T-helper 9 cell (primary cell): ENCODE measurements around the gene OR2T4.

Experiments used
- DNase-seq: peaks from one replicate; pipeline ENCODE4 v3.0.0-alpha.2; 2020
- total RNA-seq, 2 donors: gene quantifications; one replicate each; lab custom pipeline; 2026; lab: John Stamatoyannopoulos, UW

OR2T4 gene, protein sequence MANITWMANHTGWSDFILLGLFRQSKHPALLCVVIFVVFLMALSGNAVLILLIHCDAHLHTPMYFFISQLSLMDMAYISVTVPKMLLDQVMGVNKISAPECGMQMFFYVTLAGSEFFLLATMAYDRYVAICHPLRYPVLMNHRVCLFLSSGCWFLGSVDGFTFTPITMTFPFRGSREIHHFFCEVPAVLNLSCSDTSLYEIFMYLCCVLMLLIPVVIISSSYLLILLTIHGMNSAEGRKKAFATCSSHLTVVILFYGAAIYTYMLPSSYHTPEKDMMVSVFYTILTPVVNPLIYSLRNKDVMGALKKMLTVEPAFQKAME
- total RNA-seq, result 0 reads per million in 2 donors

- DNase-seq, result no peak
Observed at GRCh38 chr1:248361121-248361715, at the start of gene OR2T4. OR2T4 (plus strand) TSS chr1:248361665; CDS start chr1:248361665, 0 bp downstream.

GRCh38 chr1:248316796-248317195 lies 44.7 kb upstream of the OR2T4 start:
- DNase-seq, result no peak

DNA sequence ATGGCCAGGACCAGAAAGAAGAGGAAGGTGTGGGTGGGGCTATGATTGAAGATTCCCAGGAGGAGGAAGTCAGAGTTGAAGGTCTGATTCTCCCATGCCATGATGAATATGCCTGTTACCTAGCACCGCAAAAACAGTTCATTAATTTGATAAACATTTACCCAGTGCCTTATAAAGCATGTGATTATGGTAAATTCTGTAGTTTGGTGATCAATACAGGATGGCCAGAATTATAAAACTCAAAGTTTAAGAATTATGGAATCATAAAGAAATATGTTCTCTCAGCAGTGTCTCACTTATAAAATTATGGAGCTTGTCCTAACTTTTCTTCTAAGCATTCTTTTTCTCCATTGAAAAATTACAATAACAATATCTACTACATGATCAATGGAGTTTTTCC lies 37.0 kb upstream of the OR2T4 start, which contains the start of gene OR2M7:
Gene OR2M7, minus strand, starts transcription at position 101 of the 400 bp plus-strand sequence. Its CDS starts 0 bp downstream, at position 101.
- DNase-seq, result no peak

- DNase-seq, result no peak
Observed at GRCh38 chr1:248343451-248343850, 18.0 kb upstream of the OR2T4 start.

DNA sequence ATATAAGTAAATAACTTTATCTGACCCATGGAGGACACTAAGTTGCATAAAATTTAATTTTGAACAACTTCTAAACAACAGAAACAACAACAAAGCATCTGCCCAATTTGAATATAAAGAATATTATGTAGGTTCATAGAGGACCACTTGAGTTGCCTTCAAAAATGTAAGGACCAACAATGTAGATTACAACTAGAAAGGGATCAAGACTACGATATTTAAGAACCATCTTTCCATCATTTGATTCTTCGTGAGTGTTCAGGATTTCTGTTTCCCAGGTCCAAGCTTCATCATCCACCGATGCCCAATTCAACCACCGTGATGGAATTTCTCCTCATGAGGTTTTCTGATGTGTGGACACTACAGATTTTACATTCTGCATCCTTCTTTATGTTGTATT lies 13.0 kb upstream of the OR2T4 start, which contains the start of gene OR14C36:
Gene OR14C36, plus strand, starts transcription at position 301 of the 400 bp plus-strand sequence. Its CDS starts 0 bp downstream, at position 301.
- no peak for DNase-seq

GRCh38 chr1:248359415-248359814 lies 2.0 kb upstream of the OR2T4 start:
- DNase-seq, result no peak

- DNase-seq, result no peak
Observed at GRCh38 chr1:248366609-248367008, 5.1 kb downstream of the OR2T4 start.

GRCh38 chr1:248372394-248372793 lies 10.9 kb downstream of the OR2T4 start:
- no peak for DNase-seq

GRCh38 chr1:248373761-248374160 lies 12.3 kb downstream of the OR2T4 start:
- DNase-seq, result no peak

GRCh38 chr1:248375446-248375845 lies 14.0 kb downstream of the OR2T4 start, which contains the start of gene OR2T6:
OR2T6 (plus strand) TSS chr1:248375746; CDS start chr1:248387609, 11,863 bp downstream.
- no peak for DNase-seq

DNA sequence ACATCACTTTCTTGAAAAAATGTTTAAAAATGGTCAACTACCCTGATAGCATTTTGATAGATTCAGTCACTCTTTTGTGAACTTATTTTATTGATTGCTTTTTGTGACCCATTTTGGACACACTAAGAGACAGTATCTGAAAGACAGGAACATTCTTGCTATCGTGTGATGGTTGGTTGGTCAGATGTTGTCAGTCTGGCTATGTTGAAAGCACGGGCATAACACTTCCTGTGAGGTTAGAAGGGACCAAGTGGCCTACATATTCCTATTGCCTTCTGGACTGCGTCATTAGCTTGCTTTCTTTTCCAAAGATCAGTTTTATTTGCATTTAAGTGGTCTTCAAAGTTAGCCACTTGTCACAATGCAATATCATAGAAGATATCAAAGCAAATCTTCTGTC lies 15.5 kb downstream of the OR2T4 start:
- DNase-seq, result no peak

- DNase-seq, result no peak
Observed at GRCh38 chr1:248380854-248381253, 19.4 kb downstream of the OR2T4 start.

DNA sequence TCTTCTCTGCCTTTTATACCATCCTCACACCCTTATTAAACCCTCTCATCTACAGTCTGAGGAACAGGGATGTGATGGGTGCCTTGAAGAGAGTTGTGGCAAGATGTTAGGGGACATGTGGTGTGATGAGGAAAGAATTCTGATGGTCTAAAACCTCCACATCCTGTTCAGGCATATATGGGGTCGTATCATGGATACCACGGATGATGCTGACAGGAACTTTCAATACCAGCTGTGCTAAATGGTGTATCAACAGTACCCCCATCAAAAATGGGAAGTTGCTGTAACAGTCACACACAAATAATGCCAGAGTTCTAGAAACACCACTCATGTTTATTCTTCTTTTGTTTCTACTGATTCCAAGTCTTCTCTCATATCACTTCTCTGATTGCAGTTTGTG lies 27.0 kb downstream of the OR2T4 start:
- no peak for DNase-seq

DNA sequence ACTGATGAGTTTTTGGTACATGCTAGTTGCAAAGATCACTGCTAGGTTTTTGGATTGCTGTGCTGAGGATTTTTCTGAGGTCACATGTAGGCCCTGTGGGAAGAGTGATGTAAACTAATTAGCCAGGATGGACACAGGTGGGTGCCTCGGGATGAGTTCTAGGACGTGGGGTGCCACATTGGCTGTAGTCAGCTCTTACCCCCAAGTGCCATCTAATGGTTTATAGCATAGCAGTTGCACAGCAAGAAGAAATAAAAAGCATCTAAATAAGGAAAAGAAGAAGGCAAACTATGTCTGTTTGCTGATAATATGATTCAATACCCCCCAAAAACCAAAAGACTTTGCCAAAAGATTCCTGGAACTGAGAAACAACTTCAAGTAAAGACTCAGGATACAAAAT lies 31.6 kb downstream of the OR2T4 start:
- DNase-seq, result no peak

DNA sequence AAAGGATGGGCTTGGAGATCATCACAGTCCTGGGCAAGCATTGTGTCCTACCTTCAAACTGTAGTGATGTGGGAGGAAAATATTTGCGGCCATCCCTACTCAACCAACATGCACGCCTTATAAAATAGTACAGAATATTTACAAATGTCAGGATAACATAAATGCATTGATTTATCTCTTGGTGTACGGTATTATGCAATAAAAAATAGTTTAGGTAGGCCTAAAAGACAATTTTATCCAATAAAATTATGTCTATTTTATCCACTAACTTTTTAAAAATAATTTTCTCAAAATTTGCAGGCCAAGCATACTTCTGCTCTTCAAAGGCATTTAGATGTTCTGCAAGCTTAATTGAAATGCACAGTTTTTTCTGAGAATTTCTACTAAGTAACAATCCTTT lies 41.3 kb downstream of the OR2T4 start, which contains the start of gene OR2T1:
Gene OR2T1, plus strand, starts transcription at position 301 of the 400 bp plus-strand sequence. CDS start 3,100 bp downstream, outside the sequence.
- DNase-seq, result no peak

DNA sequence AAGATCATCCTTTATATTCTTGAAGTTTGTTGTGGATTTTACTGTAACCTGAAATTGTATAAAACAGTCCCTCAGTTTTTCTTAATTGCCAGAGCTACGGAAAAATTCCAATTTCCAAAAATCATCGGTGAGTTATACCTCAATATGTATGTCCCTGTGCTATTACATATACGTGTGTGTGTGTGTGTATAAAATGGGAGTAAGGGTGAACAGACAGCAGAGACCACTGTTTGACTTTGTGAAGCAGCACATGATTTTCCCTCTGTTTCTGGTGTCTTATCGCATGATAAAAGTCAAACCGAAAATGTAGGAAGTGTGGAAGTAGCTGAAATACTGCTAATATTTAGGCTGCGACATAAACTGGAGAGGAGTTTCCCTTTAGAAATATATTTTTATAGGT lies 42.6 kb downstream of the OR2T4 start:
- no peak for DNase-seq

DNA sequence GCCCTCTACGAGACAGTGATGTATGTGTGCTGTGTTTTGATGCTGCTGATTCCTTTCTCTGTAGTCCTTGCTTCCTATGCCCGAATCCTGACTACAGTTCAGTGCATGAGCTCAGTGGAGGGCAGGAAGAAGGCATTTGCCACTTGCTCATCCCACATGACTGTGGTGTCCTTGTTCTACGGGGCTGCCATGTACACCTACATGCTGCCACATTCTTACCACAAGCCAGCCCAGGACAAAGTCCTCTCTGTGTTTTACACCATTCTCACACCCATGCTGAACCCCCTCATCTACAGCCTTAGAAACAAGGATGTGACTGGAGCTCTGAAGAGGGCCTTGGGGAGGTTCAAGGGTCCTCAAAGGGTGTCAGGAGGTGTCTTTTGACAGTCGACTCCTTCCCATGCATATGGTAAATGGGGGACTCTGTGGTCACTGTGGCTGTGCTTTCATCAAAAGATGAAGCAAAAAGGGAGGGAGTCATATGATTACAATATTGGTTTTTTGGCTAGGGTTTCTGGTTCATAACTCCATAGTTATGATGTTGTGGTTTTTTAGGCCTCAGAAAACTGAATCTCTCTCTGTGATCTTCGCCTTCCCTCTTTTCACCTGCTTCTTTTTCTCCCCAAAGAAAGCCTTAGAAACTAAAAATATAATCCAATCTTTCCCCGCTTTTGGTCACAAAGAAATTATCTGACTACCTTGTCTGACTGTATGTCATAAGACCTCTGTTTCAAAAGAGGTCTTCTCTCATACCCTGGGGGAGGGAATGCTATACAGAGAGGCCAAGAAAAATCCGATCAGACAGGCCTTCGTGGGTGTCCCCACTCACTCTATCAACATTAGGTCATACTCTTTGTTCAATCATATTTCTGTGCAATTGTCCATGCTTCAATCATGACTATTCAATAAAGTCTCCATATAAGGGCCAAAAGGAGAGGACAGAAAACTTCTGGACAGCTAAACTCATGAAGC lies 45.5 kb downstream of the OR2T4 start:
- DNase-seq, result no peak
